Ovary (tissue), 1 donor: ENCODE measurements around the gene TOX3.

Source experiments
- EP300 ChIP-seq: sonication (generic); formaldehyde crosslinking; IDR thresholded peaks from one replicate; pipeline ENCODE4 v1.6.1; 2017; ENCODE audit warnings: antibody characterized with exemption
- POLR2A ChIP-seq: fragments of 450-650 bp; IDR thresholded peaks from one replicate; pipeline ENCODE4 v1.6.1; 2017; ENCODE audit warnings: antibody characterized with exemption, mild to moderate bottlenecking, moderate library complexity

- TF ChIP-seq EP300 (no peak), POLR2A (no peak)
Measured at GRCh38 chr16:52418201-52418600, 128.7 kb downstream of the TOX3 start.
